Activated CD4-positive, alpha-beta T cell treated with anti-CD3 and anti-CD28 coated beads for 48 hours (primary cell): Measurements from ENCODE around the gene RRBP1.
"Not testable (repeated sequence)": the region's sequence is repeated elsewhere in the genome, so short reads cannot be mapped to it uniquely, and the experiment has no call there.

Experiments used
- DNase-seq: peaks from one replicate; pipeline ENCODE4 v3.0.0-alpha.2; 2020

The RRBP1 gene

DNA sequence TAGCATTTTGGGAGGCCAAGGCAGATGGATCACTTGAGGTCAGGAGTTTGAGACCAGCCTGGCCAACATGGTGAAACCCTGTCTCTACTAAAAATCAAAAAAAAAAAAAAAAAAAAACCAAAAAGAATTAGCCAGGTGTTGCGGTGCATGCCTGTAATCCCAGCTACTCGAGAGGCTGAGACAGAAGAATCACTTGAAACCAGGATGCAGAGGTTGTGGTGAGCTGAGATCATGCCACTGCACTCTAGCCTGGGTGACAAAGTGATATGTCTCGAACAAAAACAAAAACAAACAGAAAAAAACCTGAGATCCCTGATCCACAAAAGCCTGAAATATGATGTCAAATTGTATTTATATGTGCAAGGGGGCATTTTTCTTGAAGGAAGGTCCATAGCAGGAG is 25.9 kb upstream of the RRBP1 start:
- DNase-seq = not testable (repeated sequence)

DNA sequence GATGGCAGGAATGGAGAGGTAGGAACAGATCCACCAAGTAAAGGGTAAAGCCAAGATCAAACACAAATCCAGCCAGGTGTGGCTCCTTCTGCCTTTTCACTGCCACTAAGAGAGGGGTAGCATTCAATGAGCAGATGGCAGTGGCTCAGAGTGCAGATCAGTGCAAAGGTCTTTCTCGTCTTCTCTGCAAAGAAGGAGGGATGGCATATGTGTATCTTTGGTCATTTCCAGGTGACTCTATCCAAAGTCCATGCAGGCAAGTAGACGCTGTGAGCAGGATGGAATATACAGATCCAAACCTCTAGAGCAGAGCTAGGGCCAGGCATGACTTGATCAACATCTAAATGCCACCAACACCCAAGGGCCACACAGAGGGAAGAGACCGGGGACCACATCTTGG is 24.6 kb upstream of the RRBP1 start:
- DNase-seq = no peak

DNA sequence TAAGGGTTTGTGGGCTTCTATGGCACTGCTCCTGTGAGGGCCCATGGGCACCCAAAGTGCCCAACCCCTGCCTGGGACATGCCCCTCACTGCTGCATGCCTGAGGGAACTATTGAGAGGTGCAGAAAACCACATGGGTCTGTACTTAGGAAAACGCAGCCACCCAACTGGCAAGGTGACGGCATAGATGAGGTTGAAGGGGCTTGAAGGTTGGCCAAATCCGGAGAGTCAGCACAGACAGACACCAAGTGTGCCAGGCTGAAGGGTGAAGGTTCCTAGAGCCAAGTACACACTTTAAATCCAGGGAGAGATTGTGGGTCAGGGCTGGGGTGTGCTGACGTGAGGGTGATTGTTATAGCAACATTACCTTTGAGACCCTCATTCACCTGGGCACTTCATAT is 23.9 kb upstream of the RRBP1 start:
- no peak for DNase-seq

DNA sequence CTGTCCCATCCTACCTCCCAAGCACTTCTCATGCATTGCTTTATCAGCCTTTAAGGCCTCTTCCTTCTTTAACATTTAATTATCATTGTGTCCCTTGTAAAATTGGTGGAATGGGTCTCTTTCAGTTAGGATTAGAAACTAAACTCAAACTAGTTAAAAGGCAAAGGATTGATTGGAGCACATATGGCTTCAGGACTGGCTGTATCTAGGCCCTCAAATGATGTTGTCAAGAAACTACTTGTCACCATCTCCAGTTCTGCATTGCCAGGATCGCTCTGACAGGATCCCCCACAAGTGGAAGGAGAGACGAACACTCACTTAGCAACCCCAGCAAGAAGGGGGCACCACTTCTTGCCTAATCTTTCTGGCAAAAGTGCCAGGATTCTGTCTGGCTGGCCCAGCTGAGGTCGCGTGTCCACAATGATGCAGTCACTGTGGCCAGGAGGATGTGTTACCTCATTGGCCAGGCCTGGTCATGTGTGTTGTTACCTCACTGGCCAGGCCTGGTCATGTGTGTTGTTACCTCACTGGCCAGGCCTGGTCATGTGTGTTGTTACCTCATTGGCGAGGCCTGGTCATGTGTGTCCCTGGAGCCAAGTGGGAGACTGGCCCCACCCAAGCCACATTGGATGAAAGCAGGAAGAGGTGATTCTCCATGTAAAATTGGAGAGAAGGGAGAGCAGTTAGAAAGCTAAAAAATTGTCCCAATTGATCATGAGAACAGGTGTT is 22.7 kb upstream of the RRBP1 start:
- DNase-seq = no peak

DNA sequence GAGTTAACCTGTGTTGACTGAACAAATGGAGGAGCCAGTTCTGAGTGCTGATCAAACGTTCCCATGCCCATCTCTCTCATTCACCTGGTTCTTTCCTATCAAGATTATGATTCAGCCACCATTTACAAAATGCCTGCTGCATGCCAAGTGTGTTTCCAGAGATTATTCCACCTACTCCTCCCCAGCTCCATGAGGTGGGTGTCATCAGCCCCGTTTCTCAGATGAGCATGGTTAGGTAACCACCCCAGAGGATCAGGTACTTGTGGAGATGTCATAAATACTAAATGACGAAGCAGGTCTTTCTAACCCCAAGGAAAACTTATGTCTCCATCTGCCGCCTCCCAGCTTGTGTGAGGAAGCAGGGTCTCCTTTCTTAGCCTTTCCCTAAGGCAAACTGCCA is 19.8 kb upstream of the RRBP1 start:
- no peak for DNase-seq

DNA sequence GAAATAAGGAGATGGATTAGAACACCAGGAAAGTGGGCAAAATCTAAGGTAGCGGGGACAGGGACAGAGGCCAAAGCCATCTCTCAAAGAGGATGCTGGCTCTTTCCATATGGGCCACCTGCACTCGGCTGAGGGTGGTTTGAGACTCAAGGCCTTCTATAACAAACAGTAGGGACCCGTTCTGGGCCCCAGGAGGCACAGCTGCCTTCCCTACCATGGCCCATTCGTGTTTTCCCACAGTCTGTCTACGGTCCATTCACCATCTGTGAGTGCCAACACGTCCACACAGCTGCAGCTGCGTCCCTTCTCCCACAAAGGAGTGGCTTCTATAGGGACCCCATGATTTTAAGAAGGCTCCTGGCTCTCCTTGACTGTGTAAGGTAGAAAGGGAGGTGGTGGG is 18.6 kb upstream of the RRBP1 start:
- DNase-seq = no peak

DNA sequence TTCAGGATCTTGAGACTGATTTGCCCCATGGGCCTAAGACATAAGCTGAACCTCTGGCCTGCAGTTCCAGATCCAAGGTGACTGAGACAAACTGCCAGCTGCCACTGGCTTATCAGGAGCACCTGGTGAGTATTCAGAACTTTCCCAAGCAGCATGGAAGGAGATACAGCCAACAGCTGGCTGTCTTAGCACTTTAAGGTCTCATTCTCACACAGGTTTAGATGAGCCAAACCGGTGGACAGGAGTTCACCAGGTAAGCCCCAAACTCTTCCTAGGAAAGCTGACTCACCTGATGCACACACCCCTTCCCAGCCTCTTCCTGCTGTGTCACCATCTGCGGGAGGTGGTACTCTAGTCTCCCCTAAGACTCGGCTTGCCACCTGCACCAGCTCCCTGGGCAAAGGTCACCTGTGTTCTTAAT is 17.9 kb upstream of the RRBP1 start, which contains the start of gene BANF2:
BANF2 (plus strand) TSS at position 36 of the 421 bp plus-strand sequence. CDS start 25,060 bp downstream, outside the sequence.
- no peak for DNase-seq

DNA sequence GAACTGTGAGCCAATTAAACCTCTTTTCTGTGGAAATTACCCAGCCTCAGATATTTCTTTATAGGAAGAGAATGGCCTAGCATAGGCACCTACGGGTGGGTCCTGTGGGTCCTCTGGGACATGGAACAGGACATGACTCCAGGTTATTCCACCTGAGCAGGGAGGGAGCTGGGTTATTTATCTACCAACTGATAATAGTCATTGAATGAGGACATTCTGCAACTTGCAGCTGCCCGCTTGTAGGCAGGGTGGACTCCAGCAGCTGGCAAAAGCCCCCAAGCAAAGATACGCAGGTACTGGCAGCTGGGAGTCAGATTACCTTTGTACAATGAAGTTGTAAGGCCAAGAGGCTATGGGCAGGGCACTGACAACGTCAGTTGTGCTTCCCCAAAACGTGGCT is 16.3 kb upstream of the RRBP1 start:
- no peak for DNase-seq

DNA sequence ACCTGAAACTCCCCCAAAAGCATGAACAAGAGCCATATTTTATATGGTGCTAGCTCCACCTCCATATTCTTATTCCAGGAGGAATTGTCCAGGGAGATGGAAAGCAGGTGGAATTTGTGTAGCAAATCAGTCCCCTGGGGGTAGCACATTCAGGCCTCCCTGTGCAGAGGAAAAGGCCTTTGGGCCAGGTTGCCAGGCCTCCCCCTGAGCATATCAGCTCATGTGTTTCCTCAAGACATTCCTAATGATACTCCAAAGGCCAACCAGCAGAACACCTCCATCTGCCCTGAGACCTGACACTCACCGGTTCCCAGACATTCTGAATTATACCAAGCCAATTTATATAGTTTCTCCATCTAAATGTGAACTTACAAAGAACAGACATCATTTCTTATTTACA is 15.1 kb upstream of the RRBP1 start:
- DNase-seq = no peak

DNA sequence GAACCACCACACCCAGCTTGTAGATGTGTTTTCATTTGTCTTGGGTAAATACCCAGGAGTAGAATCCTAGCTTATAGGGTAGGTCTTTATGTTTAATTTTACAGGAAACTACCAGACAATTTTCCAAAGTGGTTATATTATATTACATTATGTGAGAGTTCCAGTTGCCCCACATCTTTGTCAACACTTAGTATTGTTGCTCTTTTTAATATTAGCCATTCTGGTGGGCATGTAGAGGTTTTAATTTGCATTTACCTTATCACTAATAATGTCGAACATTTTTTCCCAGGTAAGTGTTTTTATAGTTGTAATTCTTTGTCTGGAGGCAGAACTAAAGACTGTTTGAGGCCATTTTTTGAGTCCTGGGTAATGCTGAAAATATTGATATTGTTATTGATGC is 14.2 kb upstream of the RRBP1 start:
- DNase-seq = no peak

DNA sequence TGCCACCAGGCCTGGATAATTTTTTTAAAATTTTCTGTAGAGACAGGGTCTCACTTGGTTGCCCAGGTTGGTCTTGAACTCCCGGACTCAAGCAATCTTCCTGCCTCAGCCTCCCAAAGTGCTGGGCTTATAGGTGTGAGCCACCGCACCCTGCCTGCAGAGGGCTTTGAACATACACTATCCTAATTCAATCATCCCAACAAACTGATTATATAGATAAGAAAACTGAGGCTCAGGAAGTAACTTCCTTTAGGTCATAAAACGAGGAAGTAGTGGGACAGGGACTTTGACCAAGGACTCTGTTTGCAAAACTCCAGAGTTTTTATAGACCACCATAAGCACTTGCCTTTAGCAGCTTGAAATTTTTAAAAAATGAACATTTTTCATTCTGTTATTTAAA is 12.7 kb upstream of the RRBP1 start:
- DNase-seq = no peak

DNA sequence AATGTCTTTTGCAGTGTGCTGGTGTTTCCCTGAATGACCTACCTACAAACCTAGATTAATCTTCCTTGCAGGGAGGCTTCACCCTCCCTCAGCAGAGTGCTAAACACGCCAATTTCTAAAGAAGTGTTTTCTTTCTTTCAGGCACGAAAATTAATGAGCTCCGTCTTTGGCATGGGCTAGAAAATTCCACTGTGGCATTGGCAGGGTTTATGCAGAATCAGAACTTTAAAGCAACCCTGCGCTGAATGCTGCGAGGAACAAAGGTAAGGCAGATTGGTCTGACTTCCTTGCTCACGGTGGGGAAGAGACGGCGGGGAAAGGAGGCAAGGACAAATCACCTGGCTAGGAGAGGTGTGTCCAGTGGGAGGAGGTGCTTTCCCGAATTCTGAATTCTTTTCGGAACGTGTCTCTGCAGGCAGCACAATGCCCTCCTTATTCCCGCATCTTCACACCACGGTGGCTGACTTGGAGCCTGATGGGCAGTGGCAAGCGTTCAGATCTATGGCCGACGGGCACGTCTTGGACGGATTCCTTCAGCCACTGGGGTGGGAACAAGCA is 11.5 kb upstream of the RRBP1 start:
- no peak for DNase-seq

DNA sequence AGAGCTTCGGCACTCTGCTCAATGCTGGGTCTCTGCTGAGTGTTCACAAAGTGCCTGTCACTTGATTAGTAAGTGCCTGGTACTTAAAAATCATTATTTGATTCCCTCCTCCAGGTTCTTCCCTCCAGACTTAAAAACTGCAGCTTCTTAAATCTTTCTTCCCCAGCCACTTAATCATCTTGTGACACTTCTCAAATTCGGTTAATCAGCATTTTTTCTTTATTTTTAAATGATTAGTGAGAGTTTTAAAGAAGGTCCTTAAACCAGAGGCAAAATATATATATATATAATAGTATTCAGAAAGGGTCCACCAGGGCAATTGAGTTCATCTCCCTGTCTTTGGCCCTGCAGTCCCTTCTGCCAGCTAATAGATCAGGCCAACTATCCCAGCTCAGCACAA is 9.7 kb upstream of the RRBP1 start:
- DNase-seq = no peak

DNA sequence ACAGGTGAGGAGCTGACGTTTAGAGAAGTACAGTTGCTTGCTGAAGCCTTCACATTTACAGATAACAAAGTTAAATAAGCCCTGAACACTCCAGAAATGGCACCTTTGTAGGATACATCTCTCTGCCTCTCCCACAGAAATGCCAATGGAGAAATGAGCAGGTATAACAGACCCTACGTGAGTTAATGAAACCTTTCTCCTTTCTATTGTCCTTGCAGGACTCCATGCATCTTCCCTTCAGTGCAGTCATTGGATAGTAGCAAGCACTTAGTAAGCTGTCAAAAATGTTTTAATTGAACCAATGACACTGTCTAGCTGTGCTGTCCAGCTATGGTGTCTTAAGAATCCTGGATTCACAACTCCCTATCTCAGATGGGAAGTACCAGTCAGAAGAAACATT is 8.1 kb upstream of the RRBP1 start:
- no peak for DNase-seq

DNA sequence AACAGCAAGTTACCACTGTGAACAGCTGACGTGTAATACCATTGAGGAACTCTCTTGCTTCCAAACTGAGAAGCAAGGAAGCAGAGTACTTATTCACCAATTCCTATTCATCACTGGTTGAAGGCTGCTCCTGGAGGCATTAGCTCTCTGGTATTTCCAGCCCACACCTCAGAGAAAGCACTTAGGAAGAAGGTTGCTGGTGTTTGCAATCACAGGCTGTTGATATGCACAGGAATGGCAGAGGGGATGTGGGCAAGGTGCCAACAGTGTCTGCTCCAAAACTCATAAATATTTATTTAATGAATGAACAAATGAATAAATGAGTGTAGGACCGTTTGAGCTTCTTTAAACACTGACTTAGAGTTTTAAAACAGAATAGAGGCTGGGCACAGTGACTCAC is 6.9 kb upstream of the RRBP1 start:
- DNase-seq = no peak

DNA sequence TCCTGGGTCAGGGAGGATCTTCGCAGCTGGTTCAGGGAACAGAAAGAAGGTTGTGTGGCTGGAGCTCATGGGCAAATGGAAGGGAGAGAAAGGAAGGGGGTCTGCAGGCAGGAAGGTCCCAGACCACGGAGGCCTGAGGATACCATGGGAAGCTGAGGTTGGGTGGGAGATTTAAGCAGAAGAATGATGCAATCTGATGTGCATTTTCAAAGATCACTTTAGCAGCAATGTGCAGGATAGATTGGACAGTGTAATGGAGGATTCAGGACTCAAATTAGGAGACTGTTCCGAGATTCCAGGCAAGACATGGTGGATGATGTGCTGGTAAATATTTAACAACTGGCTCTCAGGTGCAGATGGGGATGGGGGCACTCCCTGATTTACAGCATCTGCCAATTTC is 5.8 kb upstream of the RRBP1 start:
- no peak for DNase-seq

DNA sequence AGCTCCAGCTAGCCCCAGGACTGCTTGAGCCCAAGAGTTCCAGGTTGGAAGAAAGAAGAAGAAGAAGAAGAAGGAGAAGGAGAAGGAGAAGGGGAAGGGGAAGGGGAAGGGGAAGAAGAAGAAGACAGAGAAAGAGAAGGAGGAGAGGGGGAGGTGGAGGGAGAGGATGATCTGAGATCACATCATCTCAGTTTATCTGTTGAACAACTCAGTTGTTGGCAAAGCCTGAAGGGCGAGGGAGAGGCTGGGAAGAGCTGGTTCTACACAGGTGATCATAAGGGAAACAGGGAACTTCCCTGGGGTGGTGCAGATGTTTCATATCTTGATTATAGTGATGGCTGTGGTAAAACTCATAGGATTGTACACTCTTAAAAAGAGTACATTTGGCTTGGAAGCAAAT is 3.1 kb upstream of the RRBP1 start:
- no peak for DNase-seq

DNA sequence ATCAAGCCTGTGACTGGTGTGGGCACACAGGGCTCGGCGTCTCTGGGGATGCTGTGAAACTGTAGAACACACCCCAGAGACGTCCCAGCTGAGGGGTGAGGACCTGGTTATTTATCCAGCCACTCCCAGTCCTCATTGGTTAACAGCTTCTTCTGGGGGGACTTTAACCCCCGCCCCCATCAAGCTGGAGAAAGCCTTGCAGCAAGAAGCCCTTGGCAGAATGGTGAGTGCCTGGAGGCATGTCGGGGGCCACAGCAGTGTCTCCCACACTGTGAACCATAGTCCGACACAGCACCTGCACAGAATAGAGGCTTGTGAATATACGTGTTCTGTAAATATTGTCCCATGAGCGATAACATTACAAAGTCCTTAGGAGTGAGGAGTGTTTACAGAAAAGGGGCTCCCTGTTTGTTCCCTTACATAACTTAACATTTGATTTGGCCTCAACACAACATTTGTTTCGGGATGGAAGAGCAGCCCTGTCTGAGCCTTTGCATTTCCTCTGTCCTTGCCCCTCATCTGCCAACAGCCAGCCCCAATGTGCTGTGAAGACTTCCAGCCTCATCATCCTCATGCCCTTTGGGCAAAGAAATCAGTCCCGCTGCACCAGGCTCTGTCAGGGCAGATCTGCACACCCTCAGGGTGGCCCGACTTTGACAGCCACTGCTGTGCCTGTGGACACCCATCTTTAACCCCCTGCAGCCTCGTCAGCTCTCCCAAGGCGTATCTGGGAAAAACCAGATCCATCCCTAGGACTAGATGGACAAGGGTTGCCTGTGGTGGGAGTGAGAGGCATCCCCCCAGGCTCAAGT is 2.2 kb upstream of the RRBP1 start:
- DNase-seq = no peak

DNA sequence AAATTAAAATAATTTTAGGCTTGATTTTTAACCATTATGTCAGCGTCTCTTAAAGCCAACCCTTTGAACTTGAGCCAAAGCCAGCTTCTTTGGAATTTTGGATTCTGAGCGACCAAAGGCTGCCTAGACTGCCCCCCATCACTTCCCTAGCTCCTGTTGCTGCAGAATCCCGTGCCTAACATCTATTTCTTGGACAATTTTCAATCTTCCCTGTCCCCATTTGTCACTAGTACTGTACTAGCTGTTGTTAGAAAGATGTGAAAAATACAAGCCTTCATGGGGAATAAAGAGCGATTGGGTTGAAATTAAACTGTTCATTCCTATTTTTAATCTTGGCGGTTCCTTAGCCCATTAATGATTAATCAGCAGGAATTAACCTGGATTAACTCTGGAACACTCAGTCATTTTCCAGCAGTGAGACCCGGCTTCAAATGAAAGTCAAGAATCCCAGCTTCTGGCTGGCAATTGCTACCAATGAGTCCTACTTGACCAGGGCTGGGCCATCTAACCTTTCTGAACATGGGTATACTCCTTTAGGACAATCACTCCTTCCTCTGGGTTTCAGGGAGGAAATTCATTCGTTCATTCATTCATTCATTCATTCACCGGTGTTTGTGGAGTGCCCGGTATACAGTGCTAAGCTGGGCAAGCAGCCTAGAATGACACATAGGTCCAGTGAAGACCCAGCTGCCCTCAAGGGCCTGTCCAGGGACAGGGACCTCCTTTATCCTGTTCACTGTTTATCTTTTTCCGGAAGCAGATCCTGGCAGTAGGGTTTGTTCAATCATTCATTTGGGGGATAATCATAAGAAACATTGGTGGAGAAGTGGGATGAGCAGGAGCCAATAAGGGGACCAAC is 1.4 kb upstream of the RRBP1 start:
- no peak for DNase-seq

DNA sequence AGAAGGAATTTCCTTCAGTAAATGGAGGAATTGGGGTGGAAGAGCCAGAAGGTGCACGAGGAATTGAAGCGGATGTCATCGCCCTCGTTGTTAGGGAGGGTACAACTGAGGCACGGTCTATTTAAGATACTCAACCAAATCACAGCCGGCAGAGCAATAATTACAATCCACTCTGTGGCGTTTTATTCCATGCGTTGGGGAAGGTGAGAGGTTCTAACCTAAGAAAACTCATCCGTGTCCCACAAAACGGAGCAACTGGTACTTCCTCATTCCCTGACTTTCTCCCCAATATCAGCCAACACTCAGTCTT is 802 bp upstream of the RRBP1 start:
- no peak for DNase-seq

DNA sequence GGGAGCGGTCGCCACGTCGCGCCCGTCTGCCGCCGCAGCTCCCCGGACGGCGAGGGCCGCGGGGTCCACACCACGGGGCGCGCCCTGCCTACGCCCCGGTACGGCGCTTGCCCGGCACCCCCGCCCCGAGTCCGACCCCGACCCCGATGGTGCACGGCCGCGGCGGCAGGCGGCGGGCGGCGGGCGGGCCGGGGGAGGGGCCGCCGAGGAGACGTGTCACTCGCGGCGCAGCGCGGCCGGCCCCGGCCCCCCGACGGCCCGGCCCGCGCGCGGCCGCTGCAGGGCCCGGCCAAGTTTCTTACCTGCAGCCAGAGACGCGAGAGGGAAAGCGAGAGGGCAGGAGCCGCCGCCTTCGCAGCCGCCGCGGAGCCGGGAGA is 328 bp downstream of the RRBP1 start:
- DNase-seq = no peak

DNA sequence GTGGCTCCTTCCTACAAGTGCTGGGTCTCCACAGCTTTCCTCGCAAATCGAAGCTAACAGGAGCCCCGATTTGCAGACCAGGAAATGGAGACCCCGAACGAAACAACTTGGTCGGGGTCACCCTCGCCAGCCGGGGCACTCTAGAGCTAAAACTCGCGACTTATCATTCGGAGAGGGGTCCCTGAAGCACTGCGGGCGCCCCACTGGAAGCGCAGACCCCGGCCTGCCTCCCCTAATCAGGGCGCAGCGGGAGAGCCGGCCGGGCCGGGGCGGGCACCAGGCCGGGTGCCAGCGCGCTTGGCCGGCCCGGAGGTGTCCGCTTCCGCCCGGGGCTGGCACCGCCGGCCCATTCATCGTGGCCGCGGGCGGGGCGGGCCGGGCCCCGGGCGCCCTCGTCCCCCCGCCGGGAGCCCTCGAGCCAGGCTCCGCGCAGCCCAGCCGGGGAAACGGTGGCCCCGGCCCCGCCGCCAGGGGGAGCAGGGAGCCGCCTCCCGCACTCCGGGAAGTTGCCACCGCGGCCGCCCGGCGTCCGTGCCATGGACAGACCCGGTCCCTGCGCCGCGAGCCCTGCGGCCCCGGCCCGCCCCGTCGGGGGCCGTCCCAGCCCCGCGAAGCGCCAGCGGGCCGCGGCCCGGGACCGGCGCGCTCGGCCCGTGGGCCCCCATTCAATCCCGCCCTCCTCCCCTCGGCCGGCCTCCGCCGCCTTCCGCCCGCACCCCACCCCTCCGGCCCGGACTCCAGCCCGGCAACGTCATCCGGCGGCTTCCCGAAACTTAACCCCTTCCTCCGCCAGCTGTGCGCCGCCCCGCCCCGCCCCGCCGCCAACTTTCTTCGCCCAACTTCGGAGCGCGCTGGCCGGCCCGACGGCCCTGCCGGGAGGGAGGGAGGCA is 961 bp downstream of the RRBP1 start:
- DNase-seq = peak; percentile 83
